GM12873 (cell line): ENCODE results near the gene SRGAP1.

Experiments
- TF ChIP-seq, protein P1 (sequence below): IDR thresholded peaks from 2 replicates; pipeline ENCODE4 v1.5.1; 2012; ENCODE audit warnings: low read depth, mild to moderate bottlenecking, moderate library complexity, low read length, control low read depth; ENCODE audit not compliant: insufficient read depth; ENCODE audit errors: missing control alignments

Gene SRGAP1

DNA sequence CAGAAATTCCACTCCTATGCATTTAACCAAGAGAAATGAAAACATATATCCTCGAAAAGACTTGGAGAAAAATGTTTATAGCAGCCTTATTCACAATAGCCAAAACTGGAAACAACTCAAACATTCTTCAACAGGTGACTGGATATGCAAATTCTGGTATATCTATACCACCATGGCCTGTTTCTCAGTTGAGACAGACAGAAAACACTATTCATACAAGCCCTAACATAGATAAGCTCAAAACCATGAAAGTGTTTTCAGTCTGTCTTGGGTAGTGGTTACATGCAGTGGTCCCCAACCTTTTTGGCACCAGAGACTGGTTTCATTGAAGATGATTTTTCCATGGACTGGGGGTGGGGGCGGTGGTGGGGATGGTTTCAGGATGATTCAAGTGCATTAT lies 83.8 kb downstream of the SRGAP1 start:
- TF ChIP-seq, protein P1, sequence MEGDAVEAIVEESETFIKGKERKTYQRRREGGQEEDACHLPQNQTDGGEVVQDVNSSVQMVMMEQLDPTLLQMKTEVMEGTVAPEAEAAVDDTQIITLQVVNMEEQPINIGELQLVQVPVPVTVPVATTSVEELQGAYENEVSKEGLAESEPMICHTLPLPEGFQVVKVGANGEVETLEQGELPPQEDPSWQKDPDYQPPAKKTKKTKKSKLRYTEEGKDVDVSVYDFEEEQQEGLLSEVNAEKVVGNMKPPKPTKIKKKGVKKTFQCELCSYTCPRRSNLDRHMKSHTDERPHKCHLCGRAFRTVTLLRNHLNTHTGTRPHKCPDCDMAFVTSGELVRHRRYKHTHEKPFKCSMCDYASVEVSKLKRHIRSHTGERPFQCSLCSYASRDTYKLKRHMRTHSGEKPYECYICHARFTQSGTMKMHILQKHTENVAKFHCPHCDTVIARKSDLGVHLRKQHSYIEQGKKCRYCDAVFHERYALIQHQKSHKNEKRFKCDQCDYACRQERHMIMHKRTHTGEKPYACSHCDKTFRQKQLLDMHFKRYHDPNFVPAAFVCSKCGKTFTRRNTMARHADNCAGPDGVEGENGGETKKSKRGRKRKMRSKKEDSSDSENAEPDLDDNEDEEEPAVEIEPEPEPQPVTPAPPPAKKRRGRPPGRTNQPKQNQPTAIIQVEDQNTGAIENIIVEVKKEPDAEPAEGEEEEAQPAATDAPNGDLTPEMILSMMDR, result no peak

- TF ChIP-seq, protein P1, result no peak
Measured at GRCh38 chr12:63929426-63929825, 84.9 kb downstream of the SRGAP1 start.

- TF ChIP-seq, protein P1, result no peak
Measured at GRCh38 chr12:63930971-63931370, 86.5 kb downstream of the SRGAP1 start.

DNA sequence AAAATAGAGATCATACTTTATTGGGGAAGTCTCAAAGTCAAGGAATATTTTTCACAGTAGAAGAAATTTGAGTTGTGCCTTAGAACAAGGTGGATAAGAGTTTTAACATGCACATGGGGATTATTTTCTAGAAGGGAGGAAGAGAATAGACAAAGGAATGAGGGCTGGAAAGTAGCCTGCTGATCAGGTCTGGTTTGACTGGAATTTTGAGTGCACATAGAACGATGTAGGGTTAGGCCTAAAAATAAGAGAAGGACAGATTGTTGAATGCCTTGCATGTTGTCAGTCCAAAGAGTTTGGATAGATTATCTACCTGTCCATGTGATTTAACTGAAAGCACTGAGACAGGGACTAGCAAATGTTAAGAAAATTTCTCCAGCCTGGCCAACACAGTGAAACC lies 87.2 kb downstream of the SRGAP1 start:
- TF ChIP-seq, protein P1, result no peak

GRCh38 chr12:63934936-63935335 lies 90.4 kb downstream of the SRGAP1 start:
- TF ChIP-seq, protein P1, result no peak

DNA sequence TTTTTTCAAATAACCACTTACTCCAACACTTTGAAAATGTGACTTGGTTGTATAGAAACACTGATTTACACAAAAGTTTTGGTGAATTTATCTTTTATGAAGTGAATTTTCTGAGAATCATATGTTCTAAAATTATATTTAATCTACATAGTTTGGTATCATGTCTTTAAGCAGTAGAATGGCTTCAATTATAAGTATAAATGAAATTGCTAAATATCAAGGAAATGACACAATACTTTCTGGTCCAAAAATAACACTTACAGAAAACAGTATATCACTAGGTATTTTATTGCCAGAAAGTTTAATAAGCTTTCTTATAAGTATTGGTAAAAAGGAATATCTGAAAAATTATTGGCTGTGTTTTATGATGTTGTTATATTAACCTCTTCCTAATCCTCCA lies 90.9 kb downstream of the SRGAP1 start:
- TF ChIP-seq, protein P1, result no peak

DNA sequence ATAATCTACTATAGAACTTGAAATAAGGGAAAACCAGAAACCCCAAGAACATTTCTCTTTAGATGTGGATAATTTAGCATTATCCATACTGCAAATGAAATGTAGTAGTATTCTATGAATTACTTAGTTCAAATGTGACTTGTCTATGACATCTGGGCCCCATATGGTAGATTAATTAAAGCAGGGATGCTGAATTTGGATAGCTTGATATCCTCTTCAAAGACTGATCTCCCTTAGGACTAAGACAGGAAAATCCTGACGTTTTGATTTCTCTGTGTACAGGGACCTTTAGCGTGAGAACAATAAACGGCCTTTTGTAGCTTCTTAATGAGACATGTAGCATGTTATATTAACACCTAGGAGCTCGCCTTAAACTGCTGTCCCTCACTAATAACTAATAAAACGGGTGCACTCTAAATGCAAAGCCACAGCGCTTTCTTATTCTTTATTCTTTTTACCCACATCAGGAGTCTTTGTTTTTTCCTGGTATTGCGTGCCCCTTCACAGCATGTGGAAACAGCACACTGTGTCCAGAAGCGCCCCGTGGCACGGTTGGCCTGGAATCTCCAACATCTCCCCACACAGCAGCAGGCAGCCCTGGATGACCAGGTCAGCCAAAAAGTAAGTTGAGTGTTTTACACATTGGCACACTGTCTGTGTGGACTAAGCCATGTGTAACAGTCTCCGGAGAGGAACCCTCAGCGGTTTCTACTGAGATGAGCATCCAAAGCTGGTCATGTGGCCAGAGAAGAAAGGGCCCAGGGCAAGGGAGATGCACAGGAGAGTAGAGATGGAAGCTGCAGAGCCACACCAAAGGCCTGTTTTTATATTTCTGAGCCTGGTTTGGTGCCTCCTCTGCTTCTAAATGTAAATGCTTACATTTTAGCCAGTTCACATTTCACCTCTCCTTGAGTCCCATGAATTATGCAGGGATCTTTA lies 93.1 kb downstream of the SRGAP1 start:
- TF ChIP-seq, protein P1, result no peak
